SU-DHL-6 (cell line): ENCODE measurements around the gene ISM2.

Source experiments
- H2AFZ ChIP-seq: fragments of 200-600 bp; sonication (generic); 2 replicates; pipeline ENCODE4 v1.6.1; 2014; ENCODE audit warnings: low read depth, mild to moderate bottlenecking, moderate library complexity, mixed read lengths, antibody characterized with exemption, low read length; ENCODE audit not compliant: severe bottlenecking
- H3F3A ChIP-seq: fragments of 200-600 bp; shearing (Covaris generic); 2 replicates; pipeline ENCODE4 v1.6.0; 2016; ENCODE audit warnings: antibody characterized with exemption, mild to moderate bottlenecking; ENCODE audit not compliant: insufficient read depth
- H3K27ac ChIP-seq: fragments of 200-600 bp; sonication (generic); 2 replicates; pipeline ENCODE4 v1.5.1; 2016; ENCODE audit warnings: low read depth, mild to moderate bottlenecking, low read length, moderate library complexity, mixed read lengths
- H3K27me3 ChIP-seq: fragments of 200-600 bp; sonication (generic), shearing (Covaris generic); 2 replicates; pipeline ENCODE4 v1.6.0; 2014; ENCODE audit warnings: mild to moderate bottlenecking, low read length
- H3K36me3 ChIP-seq: fragments of 200-600 bp; sonication (generic); 2 replicates; pipeline ENCODE4 v1.6.1; 2014; ENCODE audit warnings: mild to moderate bottlenecking, low read length, mixed read lengths
- H3K4me2 ChIP-seq: fragments of 300-600, 200-600 bp; shearing (Covaris generic), sonication (generic); 2 replicates; pipeline ENCODE4 v1.6.0; 2014; ENCODE audit warnings: low read length, low read depth, mild to moderate bottlenecking; ENCODE audit not compliant: poor library complexity, severe bottlenecking
- H3K4me3 ChIP-seq: fragments of 200-600 bp; sonication (generic); 2 replicates; pipeline ENCODE4 v1.5.1; 2014; ENCODE audit warnings: antibody characterized with exemption, low read length, mild to moderate bottlenecking, mixed read lengths; ENCODE audit not compliant: insufficient read depth, poor library complexity, severe bottlenecking
- H3K79me2 ChIP-seq: fragments of 200-600 bp; sonication (generic); 2 replicates; pipeline ENCODE4 v1.6.1; 2014; ENCODE audit warnings: mild to moderate bottlenecking, low read length, moderate library complexity; ENCODE audit not compliant: insufficient read depth
- H3K9ac ChIP-seq: fragments of 200-600 bp; sonication (generic); 2 replicates; pipeline ENCODE4 v1.7.0; 2014; ENCODE audit warnings: mild to moderate bottlenecking, low read length
- H3K9me2 ChIP-seq: fragments of 200-600 bp; sonication (generic); replicated peaks from 2 replicates; pipeline ENCODE4 v1.6.1; 2014; ENCODE audit warnings: low read length; ENCODE audit not compliant: insufficient read depth
- H3K9me3 ChIP-seq: fragments of 200-600 bp; sonication (generic); 2 replicates; pipeline ENCODE4 v1.6.1; 2014; ENCODE audit warnings: low read length, mixed read lengths; ENCODE audit not compliant: insufficient read depth
- H4K20me1 ChIP-seq: fragments of 200-600 bp; sonication (generic); 2 replicates; pipeline ENCODE4 v1.6.1; 2014; ENCODE audit warnings: low read depth, mild to moderate bottlenecking, antibody characterized with exemption, low read length, moderate library complexity, mixed read lengths
- EZH2phosphoT487 ChIP-seq: fragments of 200-600 bp; sonication (generic), shearing (Covaris generic); conservative IDR thresholded peaks from 2 replicates; pipeline ENCODE4 v1.6.1; 2018; ENCODE audit warnings: mild to moderate bottlenecking, antibody characterized with exemption, low read length, moderate library complexity, mixed read lengths
- TF ChIP-seq, protein P1 (sequence below): fragments of 200-600 bp; sonication (generic); IDR thresholded peaks from one replicate; pipeline ENCODE4 v1.5.1; 2017; ENCODE audit warnings: antibody characterized with exemption, mild to moderate bottlenecking, low read length, moderate library complexity; ENCODE audit not compliant: insufficient read depth, poor library complexity, severe bottlenecking

Gene ISM2

DNA sequence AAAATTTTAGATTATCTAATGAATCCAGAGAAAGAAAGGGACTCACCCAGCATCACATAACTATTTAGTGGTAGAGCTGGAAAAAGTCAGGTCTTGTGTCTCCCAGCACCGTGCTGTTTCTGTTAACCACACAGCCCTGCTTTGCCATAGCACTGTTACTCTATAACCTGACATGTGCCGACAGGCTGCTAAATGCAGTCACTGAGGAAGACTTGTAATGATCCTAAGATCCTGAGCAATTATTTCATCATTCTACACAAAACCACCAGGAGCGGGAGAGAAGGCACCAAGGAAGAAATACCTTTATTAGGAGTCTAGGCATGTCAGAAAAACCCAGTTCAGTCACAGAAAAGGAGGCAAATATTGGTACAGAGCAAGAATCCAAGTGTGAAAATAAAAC is 72.2 kb downstream of the ISM2 start:
- no peaks in the 10 kb centered on the region for H3K79me2 ChIP-seq
- no peaks in the 10 kb centered on the region for H4K20me1 ChIP-seq
- H3K36me3 ChIP-seq: peaks cover 5% of the 10 kb centered on the region; the same call in 1 of the 2 replicates
- H3F3A ChIP-seq: no peaks in the 10 kb centered on the region
- H3K27ac ChIP-seq: no peak overlapping the region
- no peaks in the 10 kb centered on the region for H3K27me3 ChIP-seq
- no peak overlapping the region for H3K4me2 ChIP-seq
- no peak overlapping the region for H3K4me3 ChIP-seq
- H2AFZ ChIP-seq: no peak overlapping the region
- H3K9me2 ChIP-seq: no peaks in the 10 kb centered on the region
- no peak overlapping the region for H3K9ac ChIP-seq
- no peak for TF ChIP-seq EZH2phosphoT487
- TF ChIP-seq, protein P1, sequence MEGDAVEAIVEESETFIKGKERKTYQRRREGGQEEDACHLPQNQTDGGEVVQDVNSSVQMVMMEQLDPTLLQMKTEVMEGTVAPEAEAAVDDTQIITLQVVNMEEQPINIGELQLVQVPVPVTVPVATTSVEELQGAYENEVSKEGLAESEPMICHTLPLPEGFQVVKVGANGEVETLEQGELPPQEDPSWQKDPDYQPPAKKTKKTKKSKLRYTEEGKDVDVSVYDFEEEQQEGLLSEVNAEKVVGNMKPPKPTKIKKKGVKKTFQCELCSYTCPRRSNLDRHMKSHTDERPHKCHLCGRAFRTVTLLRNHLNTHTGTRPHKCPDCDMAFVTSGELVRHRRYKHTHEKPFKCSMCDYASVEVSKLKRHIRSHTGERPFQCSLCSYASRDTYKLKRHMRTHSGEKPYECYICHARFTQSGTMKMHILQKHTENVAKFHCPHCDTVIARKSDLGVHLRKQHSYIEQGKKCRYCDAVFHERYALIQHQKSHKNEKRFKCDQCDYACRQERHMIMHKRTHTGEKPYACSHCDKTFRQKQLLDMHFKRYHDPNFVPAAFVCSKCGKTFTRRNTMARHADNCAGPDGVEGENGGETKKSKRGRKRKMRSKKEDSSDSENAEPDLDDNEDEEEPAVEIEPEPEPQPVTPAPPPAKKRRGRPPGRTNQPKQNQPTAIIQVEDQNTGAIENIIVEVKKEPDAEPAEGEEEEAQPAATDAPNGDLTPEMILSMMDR: no peak
- H3K9me3 ChIP-seq: no peaks in the 10 kb centered on the region

DNA sequence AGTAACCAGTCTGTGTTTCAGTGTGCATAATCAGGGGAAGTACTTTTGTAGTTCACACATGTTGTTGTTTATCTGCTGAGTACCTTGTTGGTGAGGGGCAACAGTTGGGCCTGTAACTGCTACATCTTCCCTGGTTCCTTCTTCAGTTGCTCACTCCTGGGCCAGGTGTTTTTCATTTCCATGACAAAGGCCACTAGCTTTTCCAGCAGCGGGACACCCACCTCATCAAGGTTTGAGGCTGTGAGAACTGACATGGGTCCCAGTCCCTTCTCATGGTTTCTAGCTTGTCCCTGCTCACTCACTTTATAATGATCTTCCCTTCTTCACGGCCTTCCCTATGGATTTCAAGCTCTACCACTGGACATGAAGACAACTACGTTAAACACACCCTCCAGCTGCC is 73.8 kb downstream of the ISM2 start:
- no peaks in the 10 kb centered on the region for H3F3A ChIP-seq
- H3K27ac ChIP-seq: no peak overlapping the region
- H3K4me2 ChIP-seq: no peak overlapping the region
- no peaks in the 10 kb centered on the region for H3K79me2 ChIP-seq
- H3K27me3 ChIP-seq: no peaks in the 10 kb centered on the region
- H3K9ac ChIP-seq: no peak overlapping the region
- H2AFZ ChIP-seq: no peak overlapping the region
- H3K9me3 ChIP-seq: no peaks in the 10 kb centered on the region
- no peaks in the 10 kb centered on the region for H3K9me2 ChIP-seq
- H3K4me3 ChIP-seq: no peak overlapping the region
- no peak for TF ChIP-seq EZH2phosphoT487
- TF ChIP-seq, protein P1: no peak
- no peaks in the 10 kb centered on the region for H3K36me3 ChIP-seq
- no peaks in the 10 kb centered on the region for H4K20me1 ChIP-seq
